HG02759 (cell line): ENCODE results near the gene CANT1.
"Not testable (repeated sequence)": the region's sequence is repeated elsewhere in the genome, so short reads cannot be mapped to it uniquely, and the experiment has no call there.

ENCODE experiments used
- ATAC-seq: cut with Tn5 transposase; IDR thresholded peaks from one replicate; pipeline ENCODE4 v1.9.1; 2021; ENCODE audit warnings: mild to moderate bottlenecking, moderate library complexity; ENCODE audit not compliant: unreplicated experiment

Gene CANT1

GRCh38 chr17:78962345-78962983, 47.1 kb downstream of the CANT1 start:
- ATAC-seq = no peak

DNA sequence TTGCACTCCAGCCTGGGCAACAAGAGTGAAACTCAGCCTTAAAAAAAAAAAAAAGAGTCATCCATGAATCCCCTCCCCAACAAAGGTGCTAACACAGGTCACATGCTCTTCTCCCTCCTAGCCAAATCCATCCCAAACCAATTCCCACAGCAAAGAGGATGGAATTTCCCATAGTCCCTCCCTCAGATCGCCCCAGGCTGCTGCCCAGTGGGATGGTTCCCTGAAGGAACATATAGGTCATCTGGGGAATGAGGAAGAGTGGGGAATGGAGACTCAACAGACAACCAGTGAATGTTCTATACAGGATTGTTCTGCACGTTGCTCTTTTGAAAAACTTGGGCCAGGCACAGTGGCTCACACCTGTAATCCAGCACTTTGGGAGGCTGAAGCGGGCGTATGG, 48.0 kb downstream of the CANT1 start:
- ATAC-seq = no peak

DNA sequence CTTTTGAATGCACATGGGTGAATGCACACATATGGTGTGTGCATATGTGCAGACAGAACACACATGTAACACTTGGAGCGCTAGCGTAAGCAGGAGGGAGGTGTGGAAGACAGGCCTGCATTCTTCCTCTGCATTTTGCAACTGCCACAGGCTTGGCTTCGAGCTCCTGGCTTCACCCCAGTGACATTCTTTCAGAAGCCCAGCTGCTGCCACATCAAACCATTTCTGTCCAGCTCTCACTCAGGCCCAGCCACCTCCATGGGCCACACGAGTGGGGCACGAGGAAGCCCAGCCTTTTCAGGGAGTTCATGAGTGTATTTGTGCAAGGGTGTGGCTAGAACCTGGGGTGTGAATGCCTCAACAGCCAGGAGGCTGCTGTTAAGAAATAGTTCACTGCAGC, 48.6 kb downstream of the CANT1 start:
- no peak for ATAC-seq

DNA sequence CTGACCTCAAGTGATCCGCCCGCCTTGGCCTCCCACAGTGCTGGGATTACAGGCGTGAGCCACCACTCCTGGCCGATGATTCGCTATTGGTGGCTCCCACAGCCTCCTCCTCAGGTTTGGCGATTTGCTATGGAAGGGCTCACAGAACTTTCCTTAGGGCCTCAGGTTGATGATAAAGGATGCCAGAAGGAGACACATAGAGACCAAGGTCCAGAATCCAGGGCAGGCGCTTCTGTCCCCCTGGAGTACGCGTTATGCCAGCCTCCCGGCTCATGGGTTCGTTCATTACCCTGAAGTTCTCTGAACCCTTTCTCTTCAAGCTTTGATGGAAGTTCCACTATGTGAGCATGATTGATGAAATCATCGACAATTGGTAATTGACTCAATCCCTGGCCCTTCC, 49.8 kb downstream of the CANT1 start:
- ATAC-seq = no peak

DNA sequence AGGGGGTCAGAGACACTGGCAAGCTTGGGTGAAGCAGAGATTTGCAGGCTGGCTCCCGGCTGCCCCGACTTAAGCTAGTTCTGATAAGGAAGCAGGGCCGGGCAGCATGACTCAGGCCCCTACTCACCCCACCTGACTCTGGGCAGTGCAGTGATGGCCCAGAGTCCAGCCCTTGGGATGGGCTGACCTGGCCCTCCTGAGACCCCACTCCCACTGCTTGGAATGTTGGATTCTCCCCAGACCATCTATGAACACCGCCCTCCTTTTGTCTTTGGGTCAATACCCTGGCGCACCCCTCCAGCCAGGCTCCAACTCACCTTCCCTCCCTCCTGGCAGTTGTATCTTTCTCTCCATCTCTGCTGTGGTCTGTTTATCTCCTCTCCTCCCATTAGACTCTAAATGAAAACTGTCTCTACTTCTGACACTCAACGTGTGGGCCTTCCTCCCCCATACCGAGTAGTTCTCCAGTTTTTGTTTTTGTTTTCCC, 50.9 kb downstream of the CANT1 start:
- ATAC-seq = no peak

GRCh38 chr17:78957128-78957527, 52.4 kb downstream of the CANT1 start:
- ATAC-seq = no peak

DNA sequence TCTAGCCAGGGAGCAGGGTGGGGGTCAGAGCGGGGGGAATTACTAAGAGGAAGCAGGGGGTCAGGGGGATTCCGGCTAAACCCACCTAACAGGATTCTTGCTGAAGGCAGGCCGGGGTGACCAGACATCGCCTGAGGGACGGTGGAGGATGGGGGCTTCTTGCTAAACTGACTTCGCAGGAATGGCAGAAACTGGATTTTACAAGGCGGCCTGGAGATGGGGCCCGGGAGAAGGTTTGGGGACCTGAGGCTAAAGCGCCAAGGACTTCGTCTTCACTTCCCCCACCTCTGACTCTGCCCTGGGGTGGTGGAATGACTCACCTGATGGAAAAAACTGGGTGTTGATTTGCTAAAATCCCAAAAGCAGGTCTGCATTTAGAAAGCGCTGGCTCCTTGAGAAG, 53.3 kb downstream of the CANT1 start:
- ATAC-seq = no peak

DNA sequence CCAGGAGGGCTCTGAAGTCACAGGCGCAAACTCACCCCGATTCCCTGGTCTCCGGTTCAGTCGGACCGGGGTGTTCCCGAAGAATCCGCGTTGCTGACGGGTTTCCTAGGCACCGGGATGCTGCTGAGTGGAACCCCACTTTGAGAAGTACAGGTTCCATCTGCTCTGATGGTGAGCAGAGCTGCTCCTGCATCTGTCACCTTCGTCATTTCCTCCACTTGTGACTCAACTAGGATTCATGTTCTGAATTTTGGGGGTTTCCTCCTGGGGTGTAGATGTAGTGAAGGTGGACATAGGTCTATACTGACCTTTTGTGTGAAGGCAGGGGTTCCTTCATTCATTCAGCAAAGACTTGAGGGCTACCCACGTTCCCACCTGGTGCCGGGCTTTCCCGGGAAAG, 54.9 kb downstream of the CANT1 start:
- ATAC-seq = no peak

DNA sequence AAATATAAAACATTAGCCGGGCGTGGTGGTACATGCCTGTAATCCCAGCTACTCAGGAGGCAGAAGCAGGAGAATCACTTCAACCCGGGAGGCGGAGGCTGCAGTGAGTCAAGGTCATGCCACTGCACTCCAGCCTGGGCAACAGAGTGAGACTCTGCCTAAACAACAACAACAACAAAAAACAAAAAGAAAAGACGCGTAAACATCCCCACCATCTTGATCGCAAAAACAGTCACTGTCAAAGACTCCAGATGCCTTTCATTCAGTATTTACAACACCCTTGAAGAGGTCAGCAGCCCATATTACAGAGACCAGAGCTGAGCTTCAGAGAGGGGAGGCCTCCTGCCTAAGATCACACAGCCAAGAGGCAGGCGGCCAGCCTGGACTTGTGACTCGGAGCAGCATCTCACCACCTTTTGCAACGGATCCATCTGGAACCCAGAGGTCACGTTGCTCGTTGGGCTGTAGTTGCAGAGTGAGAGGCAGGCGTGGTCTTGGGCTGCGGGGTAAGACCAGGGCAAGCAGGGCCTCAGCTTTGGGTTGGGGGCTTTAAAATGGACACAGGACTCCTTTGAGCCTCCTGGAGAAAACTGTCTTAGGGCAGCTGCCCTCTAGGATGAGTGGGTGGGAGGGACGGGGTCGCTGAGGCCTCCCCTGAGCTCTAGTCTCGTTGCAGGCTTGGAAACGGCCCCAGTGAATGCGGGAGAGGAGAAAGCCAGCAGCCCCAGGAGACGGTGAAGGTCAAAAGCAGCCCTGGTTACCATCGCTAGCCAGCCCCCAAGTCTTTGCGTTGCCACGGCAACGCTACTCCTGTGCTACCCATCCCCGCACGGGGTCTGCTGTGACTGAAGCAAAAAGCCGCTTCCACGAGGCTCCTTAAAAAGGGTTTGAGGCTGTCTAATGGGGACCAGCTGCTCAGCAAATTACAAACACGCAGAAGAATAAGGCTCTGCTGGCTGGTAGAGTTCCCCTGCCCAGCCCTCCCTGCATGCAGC, 55.9 kb downstream of the CANT1 start:
- no peak for ATAC-seq

- ATAC-seq = no peak
These were observed 56.9 kb downstream of the CANT1 start for GRCh38 chr17:78952706-78953105.

GRCh38 chr17:78951967-78952551, 57.5 kb downstream of the CANT1 start:
- ATAC-seq = no peak

DNA sequence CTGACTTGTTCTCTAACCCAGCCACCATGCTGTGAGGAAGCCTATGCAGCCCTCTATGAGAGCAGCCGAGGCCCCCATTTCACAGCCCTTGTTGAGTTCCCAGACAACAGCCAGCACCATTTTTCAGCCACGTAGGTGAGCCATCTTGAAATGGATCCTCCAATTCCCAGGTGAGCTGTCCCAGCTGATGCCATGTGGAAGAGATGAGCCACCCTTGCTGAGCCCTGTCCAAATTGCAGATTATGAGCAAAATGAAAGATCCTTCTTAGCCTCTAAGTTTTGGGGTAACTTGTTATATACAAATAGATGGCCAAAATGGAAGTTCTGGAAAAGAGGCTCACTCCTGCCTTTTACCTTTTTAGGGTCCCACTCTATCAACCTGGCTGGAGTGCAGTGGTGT, 58.7 kb downstream of the CANT1 start:
- no peak for ATAC-seq

DNA sequence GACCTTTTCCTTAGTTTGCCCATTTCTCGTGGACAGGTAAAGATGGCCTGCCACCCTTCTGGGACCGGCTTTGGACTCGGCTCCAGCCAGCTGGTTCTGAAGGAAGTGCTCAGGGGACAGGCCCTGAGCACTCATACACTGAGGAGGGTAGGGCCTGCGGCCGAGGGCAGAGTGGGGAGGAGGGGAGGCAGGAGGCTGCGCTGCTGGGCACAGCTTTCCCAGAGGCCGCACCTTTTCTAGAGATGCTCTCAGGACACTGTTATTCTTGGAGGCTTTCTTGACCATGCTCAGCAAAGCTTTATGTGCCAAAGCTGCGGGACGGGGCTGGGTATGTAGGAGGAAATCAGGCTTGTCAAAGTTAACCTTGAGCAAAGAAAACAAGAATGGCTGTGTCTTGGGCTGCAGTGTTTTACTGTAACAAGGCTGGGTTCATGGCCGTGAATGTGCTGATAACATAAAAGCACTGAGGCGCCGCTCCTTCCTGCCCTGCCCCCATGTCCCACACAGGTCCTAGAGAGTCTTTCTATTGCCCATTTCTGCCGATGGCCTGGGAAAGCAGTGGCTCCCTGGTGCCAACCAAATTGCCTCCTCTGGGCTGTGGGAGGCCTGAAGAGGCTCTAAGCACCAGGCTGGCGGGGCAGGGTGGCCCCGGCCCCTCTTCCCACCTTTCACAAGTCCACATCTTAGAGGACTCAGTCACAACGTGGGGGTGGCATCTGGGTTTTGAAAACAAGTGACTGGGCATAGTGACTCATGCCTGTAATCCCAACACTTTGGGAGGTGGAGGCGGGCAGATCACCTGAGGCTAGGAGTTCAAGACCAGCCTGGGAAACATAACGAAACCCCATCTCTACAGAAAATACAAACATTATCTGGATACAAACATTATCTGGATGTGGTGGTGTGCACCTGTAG, 62.1 kb downstream of the CANT1 start:
- ATAC-seq = no peak

DNA sequence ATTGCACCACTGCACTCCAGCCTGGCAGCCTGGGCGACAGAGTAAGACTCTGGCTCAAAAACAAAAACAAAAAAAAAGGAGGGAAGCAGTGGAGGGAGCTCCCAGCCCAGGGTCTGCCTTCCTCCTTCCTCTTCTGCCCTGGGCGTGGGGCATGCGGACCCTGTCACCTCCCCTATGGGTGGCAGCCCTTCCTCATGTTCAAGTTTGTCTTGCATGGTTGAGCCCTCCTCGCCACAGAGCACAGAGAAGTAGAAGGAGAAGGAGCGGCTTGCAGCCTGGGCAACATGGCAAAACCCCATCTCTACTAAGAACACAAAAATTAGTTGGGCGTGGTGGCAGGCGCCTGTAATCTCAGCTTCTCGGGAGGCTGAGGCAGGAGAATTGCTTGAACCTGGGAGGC, 62.9 kb downstream of the CANT1 start:
- no peak for ATAC-seq

DNA sequence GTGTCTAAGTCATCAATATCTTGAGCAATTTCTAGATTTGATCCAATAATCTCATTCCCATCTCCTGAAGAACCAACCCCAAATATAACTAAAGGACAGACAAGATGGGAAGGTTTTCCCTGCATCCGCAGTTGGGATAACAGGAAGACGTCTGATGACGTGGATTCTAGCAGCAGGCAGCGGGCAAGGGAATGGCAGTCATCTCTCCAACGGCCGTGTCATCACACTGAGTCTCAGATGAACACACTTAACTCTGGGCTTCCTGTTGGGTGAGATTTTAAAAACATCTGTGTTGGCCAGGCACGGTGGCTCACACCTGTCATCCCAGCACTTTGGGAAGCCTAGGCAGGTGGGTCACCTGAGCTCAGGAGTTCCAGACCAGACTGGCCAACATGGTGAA, 63.4 kb downstream of the CANT1 start:
- no peak for ATAC-seq

GRCh38 chr17:78945455-78945854, 64.1 kb downstream of the CANT1 start:
- not testable (repeated sequence) for ATAC-seq

DNA sequence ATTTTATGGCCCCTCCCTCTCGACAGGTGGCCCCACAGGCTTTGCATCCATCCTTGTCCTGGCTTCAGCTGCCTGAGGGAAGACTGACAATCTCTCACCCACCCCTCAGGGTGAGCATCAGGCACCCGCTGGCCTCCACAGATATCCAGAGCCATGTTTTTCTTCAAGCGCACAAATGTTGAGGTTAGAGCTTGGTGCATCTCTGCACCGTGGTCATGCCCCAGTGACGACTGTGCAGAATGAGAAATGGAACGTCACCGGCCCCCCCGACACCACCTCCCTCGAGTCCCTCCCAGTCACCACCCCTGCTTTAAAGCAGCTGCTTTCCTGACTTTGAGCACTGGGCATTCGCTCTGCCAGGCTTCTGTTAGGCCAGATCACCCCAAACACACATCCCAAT, 64.6 kb downstream of the CANT1 start:
- no peak for ATAC-seq

DNA sequence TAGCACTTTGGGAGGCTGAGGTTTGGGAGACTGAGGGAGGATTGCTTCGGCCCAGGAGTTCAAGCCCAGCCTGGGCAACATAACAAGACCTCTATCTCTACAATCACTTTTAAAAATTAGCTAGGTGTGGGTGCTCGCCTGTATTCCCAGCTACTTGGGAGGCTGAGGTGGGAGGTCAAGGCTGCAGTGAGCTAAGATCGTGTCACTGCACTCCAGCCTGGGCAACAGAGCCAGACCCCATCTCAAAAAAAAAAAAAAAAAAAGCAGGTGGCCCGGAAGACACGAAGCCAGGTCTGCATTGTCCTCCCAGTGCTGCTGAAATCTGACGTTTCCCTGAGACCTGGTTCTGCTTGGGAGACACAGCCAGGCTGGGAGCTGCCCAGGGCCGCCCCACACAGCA, 65.5 kb downstream of the CANT1 start:
- ATAC-seq = no peak
